ENCODE measurements around the gene COL5A1. TPM values are rescaled to one million over a fixed set of nuclear protein-coding genes. Genes with fewer than 3 reads are reported as not detected.

The COL5A1 gene
- total and polyA plus RNA-seq, 4 donors = 38.2 to 135 (median 88.3) TPM

- 93% methylated on average over 23 of the region's 23 CpGs for WGBS (ENCODE audit: insufficient coverage)
- Histone ChIP-seq H3K36me3 (ENCODE audit: control insufficient read depth, insufficient read depth, low read length) (peaks cover 59% of the 10 kb centered on the region), H3K4me1 (ENCODE audit: control insufficient read depth, insufficient read depth, low read length) (peaks cover 8% of the 10 kb centered on the region), H3K4me3 (ENCODE audit: low read depth, low read length) (no peak overlapping the region), H3K27ac (ENCODE audit: low read depth, low read length) (no peak overlapping the region), H3K27me3 (ENCODE audit: control insufficient read depth, insufficient read depth, low read length) (no peaks in the 10 kb centered on the region), H3K9me3 (ENCODE audit: control insufficient read depth, insufficient read depth, low read length) (no peaks in the 10 kb centered on the region)
- no peak for DNase-seq (ENCODE audit: low read depth in 4 of 6, low spot score in 6 of 6)
Measured at GRCh38 chr9:134824583-134824982, 183.0 kb downstream of the COL5A1 start.

GRCh38 chr9:134825025-134825424 lies 183.4 kb downstream of the COL5A1 start:
- H3K27ac ChIP-seq (ENCODE audit: low read depth, low read length) = no peak overlapping the region
- 70% methylated on average over 9 of the region's 10 CpGs for WGBS (ENCODE audit: insufficient coverage)
- no peaks in the 10 kb centered on the region for H3K9me3 ChIP-seq (ENCODE audit: control insufficient read depth, insufficient read depth, low read length)
- peaks cover 8% of the 10 kb centered on the region for H3K4me1 ChIP-seq (ENCODE audit: control insufficient read depth, insufficient read depth, low read length)
- H3K4me3 ChIP-seq (ENCODE audit: low read depth, low read length) = no peak overlapping the region
- no peaks in the 10 kb centered on the region for H3K27me3 ChIP-seq (ENCODE audit: control insufficient read depth, insufficient read depth, low read length)
- peaks cover 60% of the 10 kb centered on the region for H3K36me3 ChIP-seq (ENCODE audit: control insufficient read depth, insufficient read depth, low read length)
- DNase-seq (ENCODE audit: low read depth in 4 of 6, low spot score in 6 of 6) = no peak

DNA sequence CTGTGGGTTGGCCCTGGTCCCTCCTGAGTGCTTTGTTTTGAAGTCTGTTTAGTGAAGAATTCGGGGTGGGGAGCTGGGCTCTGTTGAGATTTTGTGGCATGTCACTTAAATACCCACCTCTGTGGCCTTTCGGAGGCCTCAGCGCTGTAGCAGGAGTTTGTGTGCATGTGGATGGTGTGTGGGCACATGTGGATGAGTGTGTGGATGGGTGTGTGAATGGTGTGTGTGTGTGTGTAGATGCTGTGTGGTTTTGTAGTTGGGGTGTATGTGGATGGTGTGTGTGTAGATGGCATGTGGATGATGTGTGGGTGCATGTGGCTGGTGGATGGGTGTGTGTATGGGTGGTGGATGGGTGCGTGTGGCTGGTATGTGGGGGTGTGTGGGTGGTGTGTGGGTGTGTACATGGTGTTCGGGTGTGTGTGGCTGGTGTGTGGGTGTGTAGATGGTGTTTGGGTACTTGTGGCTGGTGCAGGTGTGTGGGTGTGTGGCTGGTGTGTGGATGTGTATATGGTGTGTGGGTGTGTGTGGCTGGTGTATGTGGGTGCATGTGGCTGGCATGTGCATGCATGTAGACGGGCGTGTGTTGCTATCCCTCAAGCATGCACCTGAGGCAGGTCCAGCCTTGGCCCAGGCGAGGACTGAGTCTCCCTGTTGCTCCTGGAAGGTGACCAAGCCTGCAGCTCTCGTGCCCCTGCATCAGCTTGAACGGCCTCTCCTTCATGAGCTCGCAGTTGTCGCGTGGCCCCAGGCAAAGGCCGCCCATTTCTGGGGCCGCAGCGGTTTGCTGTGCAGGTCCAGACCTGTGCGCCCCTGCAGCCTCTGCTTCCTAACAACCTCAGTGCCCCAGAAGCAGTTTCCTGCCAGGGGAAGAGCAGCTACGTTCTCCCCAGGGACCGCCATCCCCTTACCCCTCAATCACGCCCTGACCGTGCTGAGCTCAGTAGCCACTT lies 185.0 kb downstream of the COL5A1 start:
- peaks cover 52% of the 10 kb centered on the region for H3K36me3 ChIP-seq (ENCODE audit: control insufficient read depth, insufficient read depth, low read length)
- H3K27me3 ChIP-seq (ENCODE audit: control insufficient read depth, insufficient read depth, low read length) = no peaks in the 10 kb centered on the region
- 92% methylated on average over 21 of the region's 21 CpGs for WGBS (ENCODE audit: insufficient coverage)
- DNase-seq (ENCODE audit: low read depth in 4 of 6, low spot score in 6 of 6) = no peak
- no peaks in the 10 kb centered on the region for H3K9me3 ChIP-seq (ENCODE audit: control insufficient read depth, insufficient read depth, low read length)
- no peak overlapping the region for H3K4me3 ChIP-seq (ENCODE audit: low read depth, low read length)
- H3K4me1 ChIP-seq (ENCODE audit: control insufficient read depth, insufficient read depth, low read length) = peaks cover 7% of the 10 kb centered on the region
- no peak overlapping the region for H3K27ac ChIP-seq (ENCODE audit: low read depth, low read length)

GRCh38 chr9:134827559-134827958 lies 186.0 kb downstream of the COL5A1 start:
- Histone ChIP-seq H3K4me3 (ENCODE audit: low read depth, low read length) (no peak overlapping the region), H3K27me3 (ENCODE audit: control insufficient read depth, insufficient read depth, low read length) (no peaks in the 10 kb centered on the region), H3K36me3 (ENCODE audit: control insufficient read depth, insufficient read depth, low read length) (peaks cover 46% of the 10 kb centered on the region), H3K9me3 (ENCODE audit: control insufficient read depth, insufficient read depth, low read length) (no peaks in the 10 kb centered on the region), H3K4me1 (ENCODE audit: control insufficient read depth, insufficient read depth, low read length) (peaks cover 4% of the 10 kb centered on the region), H3K27ac (ENCODE audit: low read depth, low read length) (no peak overlapping the region)
- 87% methylated on average over 19 of the region's 19 CpGs for WGBS (ENCODE audit: insufficient coverage)
- DNase-seq (ENCODE audit: low read depth in 4 of 6, low spot score in 6 of 6) = no peak

DNA sequence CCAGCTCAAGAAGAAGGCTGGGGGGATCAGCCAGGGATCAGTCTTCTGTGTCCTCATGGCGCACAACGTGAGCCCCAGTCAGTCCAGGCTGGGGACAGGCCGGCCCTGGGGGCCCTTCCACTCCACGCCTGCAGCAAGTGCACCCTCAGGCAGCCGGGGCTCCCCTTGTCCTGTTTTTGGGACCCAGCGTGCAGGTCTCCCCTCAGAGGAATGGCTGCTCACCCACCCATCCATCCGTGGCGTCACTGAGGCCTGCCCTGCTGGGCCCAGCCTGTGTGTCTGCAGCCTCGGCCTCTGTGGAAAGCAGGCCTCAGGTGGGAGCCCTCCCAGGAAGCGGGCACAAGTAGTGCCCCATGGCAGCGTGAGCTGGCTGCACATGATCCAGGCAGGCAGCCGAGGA lies 186.4 kb downstream of the COL5A1 start:
- H3K4me1 ChIP-seq (ENCODE audit: control insufficient read depth, insufficient read depth, low read length) = peaks cover 4% of the 10 kb centered on the region
- WGBS (ENCODE audit: insufficient coverage) = 83% methylated on average over 12 of the region's 12 CpGs
- no peaks in the 10 kb centered on the region for H3K27me3 ChIP-seq (ENCODE audit: control insufficient read depth, insufficient read depth, low read length)
- H3K36me3 ChIP-seq (ENCODE audit: control insufficient read depth, insufficient read depth, low read length) = peaks cover 45% of the 10 kb centered on the region
- H3K9me3 ChIP-seq (ENCODE audit: control insufficient read depth, insufficient read depth, low read length) = no peaks in the 10 kb centered on the region
- no peak overlapping the region for H3K4me3 ChIP-seq (ENCODE audit: low read depth, low read length)
- no peak overlapping the region for H3K27ac ChIP-seq (ENCODE audit: low read depth, low read length)
- no peak for DNase-seq (ENCODE audit: low read depth in 4 of 6, low spot score in 6 of 6)

- no peak overlapping the region for H3K4me3 ChIP-seq (ENCODE audit: low read depth, low read length)
- 90% methylated on average over 11 of the region's 11 CpGs for WGBS (ENCODE audit: insufficient coverage)
- DNase-seq (ENCODE audit: low read depth in 4 of 6, low spot score in 6 of 6) = no peak
- no peaks in the 10 kb centered on the region for H3K27me3 ChIP-seq (ENCODE audit: control insufficient read depth, insufficient read depth, low read length)
- no peak overlapping the region for H3K27ac ChIP-seq (ENCODE audit: low read depth, low read length)
- H3K36me3 ChIP-seq (ENCODE audit: control insufficient read depth, insufficient read depth, low read length) = peaks cover 44% of the 10 kb centered on the region
- H3K9me3 ChIP-seq (ENCODE audit: control insufficient read depth, insufficient read depth, low read length) = no peaks in the 10 kb centered on the region
- H3K4me1 ChIP-seq (ENCODE audit: control insufficient read depth, insufficient read depth, low read length) = peaks cover 4% of the 10 kb centered on the region
Measured at GRCh38 chr9:134828892-134829291, 187.3 kb downstream of the COL5A1 start.

DNA sequence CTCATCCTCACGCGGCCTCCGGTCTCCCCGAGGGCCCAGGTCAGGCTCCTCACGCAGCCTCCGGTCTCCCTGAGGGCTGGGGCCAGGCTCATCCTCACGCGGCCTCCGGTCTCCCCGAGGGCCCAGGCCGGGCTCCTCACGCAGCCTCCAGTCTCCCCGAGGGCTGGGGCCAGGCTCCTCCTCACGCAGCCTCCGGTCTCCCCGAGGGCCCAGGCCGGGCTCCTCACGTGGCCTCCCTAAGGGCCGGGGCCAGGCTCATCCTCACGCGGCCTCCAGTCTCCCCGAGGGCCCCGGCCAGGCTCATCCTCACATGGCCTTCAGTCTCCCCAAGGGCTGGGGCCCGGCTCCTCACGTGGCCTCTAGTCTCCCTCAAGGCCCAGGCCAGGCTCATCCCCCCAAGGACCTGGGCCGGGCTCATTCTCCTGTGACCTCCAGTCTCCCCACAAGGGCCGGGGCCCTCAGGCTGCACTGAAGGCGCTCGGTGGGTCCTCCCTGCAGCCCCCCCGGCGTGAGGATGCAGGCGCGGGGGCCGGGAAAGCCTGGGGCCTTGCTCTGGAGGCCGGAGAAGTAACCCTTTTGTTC lies 187.8 kb downstream of the COL5A1 start:
- no peak overlapping the region for H3K27ac ChIP-seq (ENCODE audit: low read depth, low read length)

DNA sequence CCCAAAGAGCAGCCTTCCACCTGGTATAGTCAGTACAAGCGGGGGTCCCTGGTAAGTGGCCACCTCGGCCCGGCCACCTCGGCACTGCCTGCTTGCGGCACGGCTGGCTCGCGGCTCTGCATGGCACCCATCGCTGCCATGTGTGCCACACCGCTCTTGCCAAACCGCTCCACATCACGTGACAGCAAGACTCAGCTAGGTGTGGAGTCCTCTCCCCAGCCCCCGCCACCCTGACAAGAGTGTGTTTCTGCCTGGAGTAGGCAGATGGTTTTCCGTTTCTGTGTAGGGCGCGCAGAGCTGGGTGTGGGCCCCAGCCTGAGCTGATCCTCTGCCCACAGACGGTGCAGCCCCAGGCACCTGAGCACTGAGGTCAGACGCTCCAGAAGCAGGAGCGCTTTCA lies 188.5 kb downstream of the COL5A1 start:
- no peak overlapping the region for H3K4me3 ChIP-seq (ENCODE audit: low read depth, low read length)
- no peaks in the 10 kb centered on the region for H3K27me3 ChIP-seq (ENCODE audit: control insufficient read depth, insufficient read depth, low read length)
- H3K36me3 ChIP-seq (ENCODE audit: control insufficient read depth, insufficient read depth, low read length) = peaks cover 42% of the 10 kb centered on the region
- H3K9me3 ChIP-seq (ENCODE audit: control insufficient read depth, insufficient read depth, low read length) = no peaks in the 10 kb centered on the region
- DNase-seq (ENCODE audit: low read depth in 4 of 6, low spot score in 6 of 6) = peak in 1 of 6 donors; percentile 61
- no peak overlapping the region for H3K27ac ChIP-seq (ENCODE audit: low read depth, low read length)
- no peaks in the 10 kb centered on the region for H3K4me1 ChIP-seq (ENCODE audit: control insufficient read depth, insufficient read depth, low read length)
- WGBS (ENCODE audit: insufficient coverage) = 92% methylated on average over 19 of the region's 19 CpGs

More for the DNA sequence above, 187.8 kb downstream of the COL5A1 start:
- Histone ChIP-seq H3K9me3 (ENCODE audit: control insufficient read depth, insufficient read depth, low read length) (no peaks in the 10 kb centered on the region), H3K27me3 (ENCODE audit: control insufficient read depth, insufficient read depth, low read length) (no peaks in the 10 kb centered on the region), H3K4me3 (ENCODE audit: low read depth, low read length) (no peak overlapping the region), H3K4me1 (ENCODE audit: control insufficient read depth, insufficient read depth, low read length) (peaks cover 4% of the 10 kb centered on the region), H3K36me3 (ENCODE audit: control insufficient read depth, insufficient read depth, low read length) (peaks cover 42% of the 10 kb centered on the region)
- WGBS (ENCODE audit: insufficient coverage) = 89% methylated on average over 30 of the region's 35 CpGs
- no peak for DNase-seq (ENCODE audit: low read depth in 4 of 6, low spot score in 6 of 6)

GRCh38 chr9:134830926-134831720 lies 189.5 kb downstream of the COL5A1 start:
- H3K4me3 ChIP-seq (ENCODE audit: low read depth, low read length) = no peak overlapping the region
- H3K36me3 ChIP-seq (ENCODE audit: control insufficient read depth, insufficient read depth, low read length) = peaks cover 47% of the 10 kb centered on the region
- H3K27me3 ChIP-seq (ENCODE audit: control insufficient read depth, insufficient read depth, low read length) = no peaks in the 10 kb centered on the region
- H3K9me3 ChIP-seq (ENCODE audit: control insufficient read depth, insufficient read depth, low read length) = no peaks in the 10 kb centered on the region
- H3K4me1 ChIP-seq (ENCODE audit: control insufficient read depth, insufficient read depth, low read length) = no peaks in the 10 kb centered on the region
- H3K27ac ChIP-seq (ENCODE audit: low read depth, low read length) = no peak overlapping the region
- 87% methylated on average over 20 of the region's 21 CpGs for WGBS (ENCODE audit: insufficient coverage)
- DNase-seq (ENCODE audit: low read depth in 4 of 6, low spot score in 6 of 6) = no peak

All from spinal cord (tissue), 10 donors.